GM21390 (cell line): ENCODE data around the gene ATP9B.
"Not testable (repeated sequence)": the region's sequence is repeated elsewhere in the genome, so short reads cannot be mapped to it uniquely, and the experiment has no call there.

Source experiments
- ATAC-seq: cut with Tn5 transposase; IDR thresholded peaks from one replicate; pipeline ENCODE4 v1.9.1; 2021; ENCODE audit not compliant: unreplicated experiment

Gene ATP9B

GRCh38 chr18:79326413-79327198 lies 257.4 kb downstream of the ATP9B start:
- no peak for ATAC-seq

GRCh38 chr18:79327199-79327721 lies 258.1 kb downstream of the ATP9B start:
- no peak for ATAC-seq

- not testable (repeated sequence) for ATAC-seq
These were observed 258.7 kb downstream of the ATP9B start for GRCh38 chr18:79327915-79328314.

GRCh38 chr18:79328887-79329286 lies 259.7 kb downstream of the ATP9B start:
- ATAC-seq = no peak

- ATAC-seq = no peak
These were observed 260.6 kb downstream of the ATP9B start for GRCh38 chr18:79329786-79330185.

GRCh38 chr18:79332646-79333045 lies 263.5 kb downstream of the ATP9B start:
- no peak for ATAC-seq

- ATAC-seq = no peak
These were observed 263.9 kb downstream of the ATP9B start for GRCh38 chr18:79333046-79333445.

- ATAC-seq = no peak
These were observed 265.5 kb downstream of the ATP9B start for GRCh38 chr18:79334496-79335233.

- no peak for ATAC-seq
These were observed 266.7 kb downstream of the ATP9B start for GRCh38 chr18:79335833-79336360.

GRCh38 chr18:79336556-79337142 lies 267.5 kb downstream of the ATP9B start:
- ATAC-seq = no peak

GRCh38 chr18:79337184-79337583 lies 268.0 kb downstream of the ATP9B start:
- no peak for ATAC-seq

GRCh38 chr18:79337620-79338019 lies 268.4 kb downstream of the ATP9B start:
- ATAC-seq = no peak

GRCh38 chr18:79339094-79339908 lies 270.1 kb downstream of the ATP9B start:
- no peak for ATAC-seq

GRCh38 chr18:79343567-79344207 lies 274.5 kb downstream of the ATP9B start:
- no peak for ATAC-seq

- no peak for ATAC-seq
These were observed 275.0 kb downstream of the ATP9B start for GRCh38 chr18:79344208-79344581.

GRCh38 chr18:79345366-79345765 lies 276.2 kb downstream of the ATP9B start:
- ATAC-seq = no peak

GRCh38 chr18:79345981-79346380 lies 276.8 kb downstream of the ATP9B start:
- ATAC-seq = no peak

- no peak for ATAC-seq
These were observed 278.9 kb downstream of the ATP9B start for GRCh38 chr18:79348066-79348465.

GRCh38 chr18:79352432-79352831 lies 283.2 kb downstream of the ATP9B start:
- ATAC-seq = no peak

GRCh38 chr18:79353267-79353666 lies 284.1 kb downstream of the ATP9B start:
- ATAC-seq = no peak
